ENCODE measurements around the gene SEC31B.
A peak's percentile ranks its signal among the peaks of the same experiment; 100 is the strongest.

The SEC31B gene

GRCh38 chr10:100520811-100521210, 1.1 kb upstream of the SEC31B start:
- peaks cover 23% of the 10 kb centered on the region for H3K36me3 ChIP-seq
- no peaks in the 10 kb centered on the region for H3K9me3 ChIP-seq (ENCODE audit: severe bottlenecking)
- no peak overlapping the region for H3K27ac ChIP-seq
- H3K4me3 ChIP-seq (ENCODE audit: low read depth, low read length), result no peak overlapping the region
- DNase-seq, result no peak
- H3K27me3 ChIP-seq (ENCODE audit: insufficient read depth, low read depth, severe bottlenecking), result peaks cover 18% of the 10 kb centered on the region
- TF ChIP-seq CTCF (IDR thresholded peaks at IDR 0.05; ENCODE audit: low read depth, low read length), result no peak

GRCh38 chr10:100518761-100519241, 860 bp downstream of the SEC31B start:
- DNase-seq, result peak; percentile 82
- no peak overlapping the region for H3K27ac ChIP-seq
- H3K36me3 ChIP-seq, result peaks cover 7% of the 10 kb centered on the region
- H3K4me3 ChIP-seq (ENCODE audit: low read depth, low read length), result peak overlapping the region; percentile 68
- TF ChIP-seq CTCF (IDR thresholded peaks at IDR 0.05; ENCODE audit: low read depth, low read length), result peak; percentile 65
- H3K9me3 ChIP-seq (ENCODE audit: severe bottlenecking), result no peaks in the 10 kb centered on the region
- H3K27me3 ChIP-seq (ENCODE audit: insufficient read depth, low read depth, severe bottlenecking), result peaks cover 18% of the 10 kb centered on the region

- H3K27me3 ChIP-seq (ENCODE audit: insufficient read depth, low read depth, severe bottlenecking), result peaks cover 18% of the 10 kb centered on the region
- no peaks in the 10 kb centered on the region for H3K36me3 ChIP-seq
- peak; percentile 66 for TF ChIP-seq CTCF (IDR thresholded peaks at IDR 0.05; ENCODE audit: low read depth, low read length)
- no peaks in the 10 kb centered on the region for H3K9me3 ChIP-seq (ENCODE audit: severe bottlenecking)
- DNase-seq, result peak; percentile 78
- no peak overlapping the region for H3K4me3 ChIP-seq (ENCODE audit: low read depth, low read length)
- H3K27ac ChIP-seq, result no peak overlapping the region
These were observed 2.8 kb downstream of the SEC31B start for GRCh38 chr10:100516847-100517246.

GRCh38 chr10:100515612-100516011, 4.0 kb downstream of the SEC31B start:
- Histone ChIP-seq H3K4me3 (ENCODE audit: low read depth, low read length) (no peak overlapping the region), H3K27me3 (ENCODE audit: insufficient read depth, low read depth, severe bottlenecking) (peaks cover 17% of the 10 kb centered on the region), H3K9me3 (ENCODE audit: severe bottlenecking) (no peaks in the 10 kb centered on the region), H3K27ac (no peak overlapping the region), H3K36me3 (no peaks in the 10 kb centered on the region)
- TF ChIP-seq CTCF (IDR thresholded peaks at IDR 0.05; ENCODE audit: low read depth, low read length), result no peak
- DNase-seq, result no peak

- DNase-seq, result no peak
- Histone ChIP-seq H3K27me3 (ENCODE audit: insufficient read depth, low read depth, severe bottlenecking) (no peaks in the 10 kb centered on the region), H3K36me3 (no peaks in the 10 kb centered on the region), H3K27ac (no peak overlapping the region), H3K4me3 (ENCODE audit: low read depth, low read length) (no peak overlapping the region), H3K9me3 (ENCODE audit: severe bottlenecking) (no peaks in the 10 kb centered on the region)
- TF ChIP-seq CTCF (IDR thresholded peaks at IDR 0.05; ENCODE audit: low read depth, low read length), result no peak
These were observed 8.9 kb downstream of the SEC31B start for GRCh38 chr10:100510533-100511308.
